Erythroblast (primary cell): ENCODE results near the gene CTNNBIP1.

Experiments
- GATA1 ChIP-seq: IDR thresholded peaks from 2 replicates; pipeline ENCODE4 v1.6.1; 2011; ENCODE audit warnings: low read depth, mild to moderate bottlenecking, control low read depth, low read length, moderate library complexity
- POLR2A ChIP-seq: IDR thresholded peaks from 2 replicates; pipeline ENCODE4 v1.6.1; 2011; ENCODE audit warnings: mild to moderate bottlenecking, low read length

- no peak for TF ChIP-seq POLR2A
- TF ChIP-seq GATA1: no peak
Observed at GRCh38 chr1:9929431-9930385, 19.6 kb upstream of the CTNNBIP1 start.
